H1 (cell line): ENCODE results near the gene MYCBPAP. TPM values are rescaled to one million over a fixed set of nuclear protein-coding genes. Genes with fewer than 3 reads are reported as not detected.

Source experiments
- CTCF ChIA-PET: fragments of 300-600 bp; sonication (Branson Sonifier 250); formaldehyde crosslinking; loops from one replicate; lab custom pipeline; 2021; ENCODE audit not compliant: partially characterized antibody; lab: Charles Lee
- POLR2A ChIA-PET: fragments of 300-600 bp; sonication (Branson Sonifier 250); formaldehyde crosslinking; loops from one replicate; lab custom pipeline; 2021; ENCODE audit warnings: inconsistent platforms; ENCODE audit not compliant: partially characterized antibody; lab: Charles Lee
- DNase-seq, 2 experiments: peaks; one replicate each; pipeline versions ENCODE4 v3.0.0 to v3.0.0-alpha.2; 2010 to 2022; ENCODE audit warnings: low spot score in 2 of 2, low read depth in 1 of 2, mixed read lengths in 1 of 2
- FAIRE-seq: peaks from 2 replicates; lab custom pipeline; 2011; peaks lifted over from hg19 to GRCh38; lab: Jason Lieb, UNC
- H2AFZ ChIP-seq: 2 replicates; pipeline ENCODE4 v1.8.1; 2012; ENCODE audit warnings: low read length, inconsistent platforms
- H2AK5ac ChIP-seq: 2 replicates; pipeline ENCODE4 v1.6.1; 2013; ENCODE audit warnings: low read depth, low read length
- H2BK120ac ChIP-seq: replicated peaks from 2 replicates; pipeline ENCODE3; 2013; ENCODE audit warnings: low read depth, low read length, inconsistent platforms
- H2BK12ac ChIP-seq: 2 replicates; pipeline ENCODE4 v1.6.1; 2013; ENCODE audit warnings: low read depth, low read length
- H2BK15ac ChIP-seq: 2 replicates; pipeline ENCODE4 v1.6.1; 2013; ENCODE audit warnings: low read length
- H2BK20ac ChIP-seq: 2 replicates; pipeline ENCODE4 v1.6.1; 2013; ENCODE audit warnings: low read length
- H2BK5ac ChIP-seq: 2 replicates; pipeline ENCODE4 v1.6.1; 2013; ENCODE audit warnings: low read depth, low read length
- H3K14ac ChIP-seq: 2 replicates; pipeline ENCODE4 v1.6.1; 2013; ENCODE audit warnings: inconsistent platforms; ENCODE audit not compliant: insufficient read length
- H3K18ac ChIP-seq: 2 replicates; pipeline ENCODE4 v1.6.1; 2013; ENCODE audit warnings: low read length; ENCODE audit errors: extremely low read depth
- H3K23ac ChIP-seq: 2 replicates; pipeline ENCODE4 v1.6.1; 2013; ENCODE audit warnings: inconsistent platforms; ENCODE audit not compliant: insufficient read length
- H3K23me2 ChIP-seq: 2 replicates; pipeline ENCODE4 v1.6.1; 2013; ENCODE audit warnings: low read depth, low read length
- H3K27ac ChIP-seq: 2 replicates; pipeline ENCODE4 v1.6.1; 2011; ENCODE audit warnings: low read depth, low read length, inconsistent platforms
- H3K27me3 ChIP-seq, 4 experiments: replicated peaks in 1 of 4; 1 replicate in 1 of 4; 2 replicates in 3 of 4; pipeline versions ENCODE4 v1.6.1 to v1.8.1; 2011 to 2013; ENCODE audit warnings: low read length in 3 of 4, mild to moderate bottlenecking in 3 of 4, inconsistent platforms in 2 of 4, mixed read lengths in 2 of 4, moderate library complexity in 1 of 4; ENCODE audit not compliant: control insufficient read depth in 3 of 4, insufficient read depth in 3 of 4; ENCODE audit errors: extremely low read depth in 1 of 4
- H3K36me3 ChIP-seq, 4 experiments: 2 replicates each; pipeline versions ENCODE4 v1.6.1 to v1.8.1; 2011 to 2013; ENCODE audit warnings: mild to moderate bottlenecking in 4 of 4, low read length in 3 of 4, moderate library complexity in 2 of 4, control low read depth in 1 of 4, inconsistent platforms in 1 of 4; ENCODE audit not compliant: insufficient read depth in 4 of 4, control insufficient read depth in 2 of 4
- H3K4ac ChIP-seq: replicated peaks from 2 replicates; pipeline ENCODE3; 2013; ENCODE audit warnings: low read length, low read depth, mixed read lengths, inconsistent platforms; ENCODE audit not compliant: insufficient read length
- H3K4me1 ChIP-seq, 4 experiments: replicated peaks in 1 of 4; 1 replicate in 1 of 4; 2 replicates in 3 of 4; pipeline versions ENCODE4 v1.6.1 to v1.8.1; 2011 to 2013; ENCODE audit warnings: low read length in 3 of 4, inconsistent platforms in 2 of 4, mixed read lengths in 1 of 4; ENCODE audit not compliant: insufficient read depth in 4 of 4, control insufficient read depth in 3 of 4
- H3K4me2 ChIP-seq, 2 experiments: 2 replicates each; pipeline versions ENCODE4 v1.6.1 to v1.8.1; 2011 to 2013; ENCODE audit warnings: low read depth in 2 of 2, low read length in 2 of 2, control low read depth in 1 of 2, inconsistent platforms in 1 of 2, mild to moderate bottlenecking in 1 of 2; ENCODE audit not compliant: insufficient read depth in 1 of 2
- H3K4me3 ChIP-seq, 4 experiments: fragments of 200-600, 300-600 bp in 1 of 4; sonication (generic), shearing (Covaris generic), sonication (Bioruptor Twin) in 1 of 4; 2 replicates each; pipeline versions ENCODE4 v1.5.1 to v1.8.1; 2011 to 2016; ENCODE audit warnings: low read length in 4 of 4, low read depth in 3 of 4, control low read depth in 2 of 4, inconsistent platforms in 2 of 4, mild to moderate bottlenecking in 2 of 4, mixed read lengths in 1 of 4, moderate library complexity in 1 of 4; ENCODE audit not compliant: insufficient read depth in 2 of 4; ENCODE audit errors: extremely low read depth in 1 of 4
- H3K56ac ChIP-seq: replicated peaks from 2 replicates; pipeline ENCODE3; 2013; ENCODE audit warnings: low read depth, mild to moderate bottlenecking, mixed read lengths, low read length, inconsistent platforms; ENCODE audit not compliant: insufficient read length
- H3K79me1 ChIP-seq: 2 replicates; pipeline ENCODE4 v1.6.1; 2013; ENCODE audit warnings: low read depth, low read length, control low read depth
- H3K79me2 ChIP-seq, 2 experiments: 2 replicates each; pipeline versions ENCODE4 v1.6.1 to v1.8.1; 2012 to 2013; ENCODE audit warnings: low read length in 2 of 2, mild to moderate bottlenecking in 2 of 2, inconsistent platforms in 1 of 2; ENCODE audit not compliant: insufficient read depth in 2 of 2, control insufficient read depth in 1 of 2
- H3K9ac ChIP-seq, 4 experiments: replicated peaks in 1 of 4; 1 replicate in 1 of 4; 2 replicates in 3 of 4; pipeline versions ENCODE4 v1.6.1 to v1.8.1; 2011 to 2013; ENCODE audit warnings: low read depth in 3 of 4, low read length in 3 of 4, control low read depth in 2 of 4, mild to moderate bottlenecking in 2 of 4, moderate library complexity in 2 of 4, inconsistent platforms in 1 of 4; ENCODE audit errors: extremely low read depth in 1 of 4
- H3K9me3 ChIP-seq, 2 experiments: 2 replicates each; pipeline versions ENCODE4 v1.6.1 to v1.8.1; 2012 to 2013; ENCODE audit warnings: mild to moderate bottlenecking in 2 of 2, moderate library complexity in 2 of 2, control low read depth in 1 of 2, inconsistent platforms in 1 of 2, low read depth in 1 of 2, low read length in 1 of 2, mixed read lengths in 1 of 2; ENCODE audit not compliant: insufficient read depth in 2 of 2
- H4K20me1 ChIP-seq, 2 experiments: replicated peaks in 1 of 2; 2 replicates each; pipeline versions ENCODE3 to v1.8.1; 2011 to 2013; ENCODE audit warnings: inconsistent platforms in 2 of 2, low read length in 2 of 2, mild to moderate bottlenecking in 1 of 2; ENCODE audit not compliant: insufficient read depth in 2 of 2, control insufficient read depth in 1 of 2
- H4K5ac ChIP-seq: 2 replicates; pipeline ENCODE4 v1.6.1; 2013; ENCODE audit warnings: low read length, low read depth, mixed read lengths, inconsistent platforms; ENCODE audit not compliant: insufficient read length
- H4K8ac ChIP-seq: 2 replicates; pipeline ENCODE4 v1.8.0; 2013; ENCODE audit warnings: mild to moderate bottlenecking, moderate library complexity, low read length, inconsistent platforms; ENCODE audit not compliant: insufficient read depth; ENCODE audit errors: extremely low read depth
- H4K91ac ChIP-seq: replicated peaks from 2 replicates; pipeline ENCODE3; 2013; ENCODE audit warnings: low read length, mixed read lengths, inconsistent platforms; ENCODE audit not compliant: insufficient read length
- CBX5 ChIP-seq: fragments of 300-800, 300-1000 bp; sonication (generic); IDR thresholded peaks from 2 replicates; pipeline ENCODE4 v1.7.1; 2016; ENCODE audit warnings: antibody characterized with exemption, low read length, low read depth
- ZNF274 ChIP-seq: IDR thresholded peaks from 2 replicates; pipeline ENCODE4 v1.7.0; 2012; ENCODE audit warnings: low read length, borderline replicate concordance; ENCODE audit errors: extremely low read depth
- WGBS, 2 experiments: shearing (Covaris generic) in 1 of 2; methylation state at CpG; one replicate each; pipeline versions ENCODE4 v1.1.6 to v1.1.7; 2013 to 2015; ENCODE audit warnings: low lambda C conversion rate in 2 of 2, mixed read lengths in 2 of 2, inconsistent platforms in 1 of 2, low coverage in 1 of 2, missing lambda C conversion rate in 1 of 2; ENCODE audit not compliant: insufficient replicate concordance in 2 of 2, insufficient coverage in 1 of 2, insufficient read length in 1 of 2; ENCODE audit errors: extremely low coverage in 1 of 2, missing lambda C conversion rate in 1 of 2; 5-methylcytosine and 5-hydroxymethylcytosine counted together
- polyA plus RNA-seq, 7 experiments: library from polyadenylated mRNA; depleted of rRNA in 3 of 7; stranded (reverse) in 5 of 7; unstranded in 2 of 7; fragments of >200 nt in 5 of 7; fragments of 200-250 nt in 2 of 7; gene quantifications; 1 replicate in 5 of 7; 2 replicates in 1 of 7; 4 replicates in 1 of 7; pipeline versions ENCODE4 v1.2.1 to v1.2.3, GENCODE V29; 2011 to 2013; ENCODE audit warnings: missing spikeins in 2 of 7, mixed read lengths in 2 of 7
- total RNA-seq: library from RNA; stranded (reverse); fragmentation: NEBNext Ultra II Directional; extraction: Animal tissue kit (Norgen Biotek cat#: 25700); gene quantifications from 2 replicates; pipeline ENCODE4 v1.2.1, GENCODE V29; 2021
- TF ChIP-seq, protein P1 (sequence below): IDR thresholded peaks from 2 replicates; pipeline ENCODE4 v1.6.1; 2012; ENCODE audit warnings: inconsistent platforms

Gene MYCBPAP
- total and polyA plus RNA-seq, 2 of the 8 experiments (the other 6 are each of a cell fraction or from before 2014, with no cell fraction given) = 0.89 to 3.3 TPM

GRCh38 chr17:50564916-50565315, 56.7 kb downstream of the MYCBPAP start:
- Histone ChIP-seq H3K79me1 (no peaks in the 10 kb centered on the region), H3K14ac (no peak overlapping the region), H3K23me2 (peaks cover 7% of the 10 kb centered on the region; the same call in 1 of the 2 replicates), H3K23ac (no peak overlapping the region), H3K4me1 (peaks cover 0 to 28% (median 18%) of the 10 kb centered on the region in 4 experiments; a peak in 6 of 7 replicates), H3K4ac (no peak overlapping the region), H3K56ac (no peak overlapping the region), H3K79me2 (no peaks in the 10 kb centered on the region), H2BK5ac (no peak overlapping the region), H4K91ac (no peak overlapping the region), H3K27ac (no peak overlapping the region), H3K9ac (no peak overlapping the region), H3K27me3 (peaks cover 27 to 58% (median 54%) of the 10 kb centered on the region in 4 experiments), H2BK15ac (no peak overlapping the region), H4K20me1 (peaks cover 7 to 9% of the 10 kb centered on the region in 2 experiments), H3K9me3 (no peaks in the 10 kb centered on the region), H3K18ac (no peak overlapping the region), H2BK120ac (no peak overlapping the region), H2BK20ac (no peak overlapping the region), H3K36me3 (no peaks in the 10 kb centered on the region), H4K8ac (no peak overlapping the region), H2BK12ac (no peak overlapping the region), H2AK5ac (no peak overlapping the region), H3K4me3 (peak overlapping the region in 2 of 4 experiments; percentile 0 to 44; a peak in 2 of 8 replicates), H2AFZ (no peak overlapping the region), H4K5ac (no peak overlapping the region), H3K4me2 (peak overlapping the region; percentile 62 to 63; a peak in 3 of 4 replicates)
- DNase-seq (no peak), FAIRE-seq (no peak)
- 47% methylated on average over 12 of the region's 19 CpGs; no CpG with 5 or more reads in 1 of the 2 experiments for WGBS, 2 experiments
- TF ChIP-seq, protein P1, sequence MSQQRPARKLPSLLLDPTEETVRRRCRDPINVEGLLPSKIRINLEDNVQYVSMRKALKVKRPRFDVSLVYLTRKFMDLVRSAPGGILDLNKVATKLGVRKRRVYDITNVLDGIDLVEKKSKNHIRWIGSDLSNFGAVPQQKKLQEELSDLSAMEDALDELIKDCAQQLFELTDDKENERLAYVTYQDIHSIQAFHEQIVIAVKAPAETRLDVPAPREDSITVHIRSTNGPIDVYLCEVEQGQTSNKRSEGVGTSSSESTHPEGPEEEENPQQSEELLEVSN = no peak
- TF ChIP-seq CBX5 (no peak), ZNF274 (no peak)
- POLR2A ChIA-PET = interaction anchor here (1.0 to 1.9 kb wide), 4 partner anchors 8 to 95 kb away, joined by 3 to 6 read pairs (median 4); no protein-coding TSS in a partner anchor
- CTCF ChIA-PET = interaction anchor here (1.4 to 7.2 kb wide), 5 partner anchors 14 to 66 kb away, joined by 3 to 89 read pairs (median 22); no protein-coding TSS in a partner anchor
